GM18526 (cell line): Measurements from ENCODE around the gene SFT2D1.

Experiments
- POLR2A ChIP-seq: IDR thresholded peaks from 3 replicates; pipeline ENCODE4 v1.6.1; 2011; ENCODE audit not compliant: insufficient read length; ENCODE audit errors: extremely low read depth

SFT2D1 gene

DNA sequence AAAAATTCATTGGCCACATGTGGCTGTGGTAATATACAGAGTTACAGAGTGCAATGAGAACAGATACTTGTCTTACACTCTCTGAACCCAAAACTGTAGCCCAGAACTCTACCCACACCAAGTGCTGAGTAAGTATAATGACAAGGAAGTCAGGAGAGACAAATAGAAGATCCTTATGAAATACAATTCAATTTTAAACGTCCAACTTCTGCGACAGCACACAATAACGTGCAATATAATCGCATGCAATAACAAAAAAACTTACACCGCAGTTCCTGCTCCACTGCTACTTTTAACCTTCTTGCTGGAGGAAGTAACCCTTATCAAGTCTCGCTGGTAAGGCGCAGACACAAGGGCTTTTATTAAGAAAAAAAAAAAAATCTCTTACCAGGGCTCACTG, 881 bp downstream of the SFT2D1 start:
- no peak for TF ChIP-seq POLR2A

DNA sequence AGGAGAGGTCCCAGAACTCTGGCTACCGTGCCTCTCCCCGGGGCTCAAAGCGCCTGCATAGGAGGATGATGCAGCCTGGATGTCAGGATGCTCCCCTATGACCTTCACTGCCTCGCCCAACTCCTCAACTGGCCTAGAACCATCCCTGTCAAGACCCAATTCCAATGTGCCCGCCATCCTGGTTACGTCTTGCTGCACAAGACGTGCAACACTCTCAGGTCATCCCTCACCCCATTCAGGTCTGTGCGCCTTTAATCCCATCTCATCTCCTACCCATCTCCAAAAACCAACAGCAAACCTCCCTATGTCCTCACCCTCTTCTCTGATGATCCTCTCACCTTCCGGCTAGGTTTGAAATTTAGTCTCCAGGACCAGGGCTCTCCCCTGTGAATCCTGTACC, 3.5 kb downstream of the SFT2D1 start:
- TF ChIP-seq POLR2A: no peak

DNA sequence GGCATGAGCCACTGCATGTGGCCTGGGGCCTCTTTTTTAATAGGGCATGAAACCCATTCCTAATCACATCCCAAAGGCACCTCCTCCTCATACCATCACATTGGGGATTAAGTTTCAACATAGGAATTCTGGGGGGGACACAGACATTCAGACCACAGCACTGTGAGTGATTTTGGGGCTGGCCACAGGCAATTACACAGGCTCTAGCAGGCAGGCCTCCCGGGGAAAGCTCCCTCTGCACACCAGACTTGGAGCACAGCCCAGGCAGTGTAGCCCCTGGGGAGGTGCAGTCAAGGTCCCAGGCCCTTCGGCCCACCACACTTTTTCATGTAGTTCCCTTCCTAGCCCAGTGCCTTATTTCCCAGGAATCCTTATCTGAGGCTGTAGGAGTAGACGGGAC, 5.5 kb downstream of the SFT2D1 start:
- TF ChIP-seq POLR2A: no peak

DNA sequence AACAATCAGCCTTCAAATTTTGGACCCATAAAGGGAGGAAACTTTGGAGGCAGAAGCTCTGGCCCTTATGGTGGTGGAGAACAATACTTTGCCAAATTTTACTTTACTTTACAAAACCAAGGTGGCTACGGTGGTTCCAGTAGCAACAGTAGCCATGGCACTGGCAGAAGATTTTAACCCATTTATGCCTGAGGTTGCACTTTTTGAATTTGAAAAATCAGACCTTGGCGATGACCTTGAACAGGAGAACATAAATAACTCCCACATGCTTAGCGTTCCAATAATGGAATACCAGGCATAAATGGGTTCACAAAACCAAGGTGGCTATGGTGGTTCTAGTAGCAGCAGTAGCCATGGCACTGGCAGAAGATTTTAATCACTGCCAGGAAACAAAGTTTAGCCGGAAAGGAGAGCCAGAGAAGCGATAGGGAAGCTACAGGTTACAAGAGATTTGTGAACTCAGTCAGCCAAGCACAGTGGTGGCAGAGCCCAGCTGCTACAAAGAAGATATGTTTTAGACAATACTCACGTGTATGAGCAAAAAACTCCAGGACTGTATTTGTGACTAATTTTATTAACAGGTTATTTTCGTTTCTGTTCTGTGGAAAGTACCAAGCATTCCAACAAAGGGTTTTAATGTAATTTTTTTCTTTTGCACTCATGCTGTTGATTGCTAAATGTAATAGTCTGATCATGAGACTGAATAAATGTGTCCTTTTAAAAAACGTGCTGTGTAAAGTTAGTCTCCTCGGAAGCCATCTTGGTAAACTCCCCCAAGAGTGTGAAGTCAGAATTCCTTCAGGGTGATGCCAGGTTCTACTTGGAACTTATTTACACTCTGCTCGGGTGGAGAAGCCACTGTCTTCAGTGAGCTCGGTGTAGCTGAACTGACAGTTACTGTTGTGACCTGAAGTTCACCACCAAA, 6.7 kb downstream of the SFT2D1 start:
- no peak for TF ChIP-seq POLR2A

DNA sequence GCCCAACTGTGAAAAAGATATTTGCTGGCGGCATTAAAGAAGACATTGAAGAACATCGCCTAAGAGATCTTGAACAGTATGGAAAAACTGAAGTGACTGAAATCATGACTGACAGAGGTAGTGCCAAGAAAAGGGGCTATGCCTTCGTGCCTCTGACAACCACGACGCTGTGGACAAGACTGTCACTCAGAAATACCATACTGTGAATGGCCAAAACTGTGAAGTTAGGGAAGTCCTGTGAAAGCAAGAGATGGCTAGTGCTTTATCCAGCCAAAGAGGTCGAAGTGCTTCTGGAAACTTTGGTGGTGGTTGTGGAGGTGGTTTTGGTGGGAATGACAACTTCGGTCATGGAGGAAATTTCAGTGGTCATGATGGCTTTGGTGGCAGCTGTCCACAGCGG, 7.5 kb downstream of the SFT2D1 start:
- TF ChIP-seq POLR2A: no peak

DNA sequence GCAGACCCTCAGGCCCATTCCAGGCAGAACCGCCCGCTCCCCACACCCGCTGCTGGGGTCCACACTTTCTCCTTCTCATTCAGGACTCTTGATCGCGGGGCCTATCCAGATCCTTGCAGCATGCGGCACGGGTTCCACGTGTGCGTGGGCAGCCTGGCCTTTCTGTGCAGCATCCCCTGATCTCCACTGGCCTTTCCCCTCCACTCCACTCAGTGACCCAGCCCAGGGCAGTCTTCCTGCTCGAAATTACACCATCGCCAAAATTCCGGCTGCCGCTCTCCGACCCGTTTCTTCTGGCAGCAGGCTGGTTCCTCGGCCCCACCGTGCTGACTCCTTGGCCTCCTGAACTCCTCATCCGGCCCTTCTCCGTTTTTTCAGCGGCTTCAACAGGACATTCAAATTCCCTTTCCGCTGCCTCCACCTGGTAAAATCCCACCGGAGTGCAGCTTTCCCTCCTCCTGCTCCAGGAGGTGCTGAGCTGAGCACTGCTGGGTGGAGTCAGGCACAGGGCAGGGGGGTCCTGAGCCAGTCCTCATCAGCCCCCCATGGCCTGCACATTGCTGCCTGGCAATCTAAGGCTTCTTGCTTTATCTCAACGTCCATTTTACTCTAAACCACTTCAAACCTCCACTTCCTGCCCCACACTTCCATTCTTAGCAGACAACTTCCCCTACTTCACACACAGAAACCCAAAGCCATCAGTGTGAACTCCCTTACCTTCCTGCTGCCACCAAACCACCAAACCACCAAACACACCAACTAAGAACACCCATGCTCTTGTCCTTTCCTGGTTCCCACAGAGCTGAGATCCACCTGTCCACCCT, 9.0 kb downstream of the SFT2D1 start:
- no peak for TF ChIP-seq POLR2A

DNA sequence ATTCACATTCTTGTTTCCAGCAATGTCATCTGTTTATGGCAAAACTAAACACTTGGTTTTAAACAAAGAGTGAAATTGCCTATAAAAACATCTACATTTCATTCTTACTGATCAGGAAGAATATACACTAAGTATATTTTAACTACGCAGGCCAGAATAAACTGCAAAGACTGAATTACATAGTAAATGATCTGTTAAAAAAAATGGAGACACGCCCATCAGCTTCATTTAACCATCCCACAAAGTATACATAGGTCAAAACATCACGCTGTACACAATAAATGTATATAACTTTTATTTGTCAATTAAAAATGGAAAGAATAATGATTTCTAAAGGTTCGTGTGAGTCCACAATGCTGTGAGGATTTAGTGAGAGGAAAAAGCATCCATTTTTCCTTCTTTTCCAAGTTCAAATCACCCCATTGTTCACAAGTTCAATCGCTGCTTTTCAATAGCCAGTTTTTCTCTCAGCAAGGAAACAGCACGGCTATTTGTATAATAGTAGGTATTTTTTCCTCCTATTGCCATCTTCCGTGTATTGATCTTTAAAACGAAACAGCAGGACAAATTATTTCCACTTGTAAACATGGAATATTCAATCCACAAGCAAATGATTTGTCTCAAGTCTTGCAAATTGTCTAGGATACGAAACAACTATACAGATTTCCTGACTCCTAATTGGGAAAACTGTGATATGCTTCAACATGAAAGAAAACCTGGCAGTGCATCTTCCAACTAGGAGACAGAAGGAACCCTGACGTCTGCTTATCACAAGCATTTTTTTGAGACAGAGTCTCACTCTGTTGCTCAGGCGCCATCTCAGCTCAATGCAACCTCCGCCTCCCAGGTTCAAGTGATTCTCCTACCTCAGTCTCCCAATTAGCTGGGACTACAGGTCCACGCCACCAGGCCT, 10.6 kb downstream of the SFT2D1 start:
- TF ChIP-seq POLR2A: no peak

DNA sequence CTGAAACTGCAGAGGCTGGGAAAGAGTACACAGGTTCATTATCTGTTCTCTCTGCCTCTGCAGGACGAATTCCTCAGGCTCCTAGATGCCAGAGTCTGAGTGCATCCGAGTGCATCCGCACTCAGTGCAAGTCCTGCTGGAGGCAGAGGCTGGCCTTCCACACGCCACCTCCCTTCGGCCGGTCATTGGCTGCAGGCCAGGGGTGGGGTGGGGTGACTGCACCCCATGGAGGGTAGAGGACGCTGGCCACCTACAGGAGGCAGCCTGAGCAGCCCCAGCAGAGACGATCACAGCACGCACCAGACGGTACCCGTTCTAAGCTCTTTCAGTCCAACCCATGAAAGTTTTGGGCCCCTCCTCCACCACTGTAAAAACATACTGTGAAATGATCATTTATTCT, 11.7 kb downstream of the SFT2D1 start:
- no peak for TF ChIP-seq POLR2A

DNA sequence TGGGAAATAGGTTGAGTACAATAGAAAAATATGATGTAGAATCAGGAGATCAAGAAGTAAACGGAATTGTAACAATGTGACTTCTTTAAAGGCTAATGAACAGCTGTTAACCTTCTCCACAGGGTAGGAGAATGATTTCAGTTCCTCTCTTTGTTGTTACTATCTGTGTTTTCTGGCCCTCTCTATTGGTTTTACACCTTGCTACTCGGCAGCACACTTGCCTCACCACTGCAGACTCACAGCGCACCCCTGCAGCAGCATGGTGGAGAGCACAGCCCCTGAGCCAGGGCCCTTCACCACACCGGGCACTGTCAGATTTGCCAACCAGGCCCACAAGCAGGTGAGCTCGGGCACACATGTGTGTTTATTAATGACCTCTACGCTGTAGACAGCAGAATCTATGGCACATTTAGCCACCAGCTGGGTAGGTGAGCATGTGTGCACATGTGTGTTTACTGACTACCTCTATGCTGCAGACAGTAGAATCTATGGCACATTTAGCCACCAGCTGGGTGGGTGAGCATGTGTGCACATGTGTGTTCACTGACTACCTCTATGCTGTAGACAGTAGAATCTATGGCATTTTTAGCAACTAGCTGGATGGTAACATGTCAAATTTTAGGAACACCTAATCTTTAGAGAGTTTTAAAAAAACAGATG, 16.8 kb downstream of the SFT2D1 start:
- TF ChIP-seq POLR2A: no peak

DNA sequence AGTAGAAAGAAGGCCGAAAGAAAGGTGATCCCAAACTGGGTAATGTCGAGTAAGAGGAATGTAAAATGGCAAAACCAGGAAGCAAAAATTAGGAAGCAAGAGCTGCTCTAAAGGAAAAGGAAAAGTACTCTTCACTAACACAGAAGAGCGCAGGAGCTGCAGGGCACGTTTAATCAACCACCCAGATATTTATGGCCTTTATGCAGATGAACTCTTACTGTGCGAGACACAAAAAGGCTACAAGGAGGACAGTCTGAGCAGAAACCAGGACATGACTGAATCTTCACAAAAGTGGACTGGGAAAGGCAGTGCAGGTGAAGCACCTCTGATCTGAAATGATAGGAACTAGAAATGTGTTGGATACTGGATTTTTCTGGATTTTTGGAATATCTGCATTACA, 18.9 kb downstream of the SFT2D1 start:
- no peak for TF ChIP-seq POLR2A

DNA sequence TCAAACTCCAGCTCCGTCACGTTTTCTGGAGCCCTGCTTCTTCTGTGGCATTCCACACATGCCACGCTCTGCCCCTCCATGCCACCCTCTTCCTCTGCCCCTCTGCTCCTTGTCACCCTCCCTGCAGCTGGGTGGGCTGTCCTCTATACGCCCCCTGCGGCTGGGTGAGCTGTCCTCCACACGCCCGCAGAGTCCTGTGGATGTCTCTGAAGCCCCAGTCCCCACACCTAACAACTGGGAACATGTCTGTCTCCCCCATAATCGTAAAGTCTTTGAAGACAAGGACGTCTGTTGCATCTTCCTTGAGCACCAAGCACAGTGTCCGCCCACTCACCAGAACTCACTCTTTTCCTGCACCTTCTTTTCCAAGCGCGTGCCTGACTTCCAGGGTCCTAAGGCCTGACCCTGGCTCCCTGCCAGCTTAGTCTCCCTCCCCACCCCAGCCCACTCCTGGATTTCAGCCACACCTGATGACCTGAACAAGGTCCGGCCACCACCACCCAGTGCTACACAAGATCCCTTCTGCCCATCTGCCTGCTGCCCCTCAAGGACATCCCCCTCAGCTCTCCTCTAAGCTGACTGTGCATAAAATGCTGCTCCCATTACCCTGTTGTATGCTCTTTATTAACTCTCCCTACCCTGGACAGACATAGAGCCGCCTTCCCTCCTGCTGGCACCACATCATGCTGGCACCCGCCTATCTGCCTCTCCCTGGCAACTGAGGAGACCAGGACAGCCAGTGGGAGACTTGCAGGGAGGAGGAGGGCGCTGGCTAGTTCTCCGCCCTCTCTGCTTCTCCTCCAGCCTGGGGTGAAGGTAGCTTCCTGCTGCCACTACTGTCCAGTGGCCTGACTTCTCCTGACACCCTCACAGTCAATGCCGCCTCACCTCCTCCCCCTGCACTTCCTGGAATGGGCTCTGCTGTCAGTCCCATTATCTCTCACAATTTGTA, 23.4 kb downstream of the SFT2D1 start:
- no peak for TF ChIP-seq POLR2A

DNA sequence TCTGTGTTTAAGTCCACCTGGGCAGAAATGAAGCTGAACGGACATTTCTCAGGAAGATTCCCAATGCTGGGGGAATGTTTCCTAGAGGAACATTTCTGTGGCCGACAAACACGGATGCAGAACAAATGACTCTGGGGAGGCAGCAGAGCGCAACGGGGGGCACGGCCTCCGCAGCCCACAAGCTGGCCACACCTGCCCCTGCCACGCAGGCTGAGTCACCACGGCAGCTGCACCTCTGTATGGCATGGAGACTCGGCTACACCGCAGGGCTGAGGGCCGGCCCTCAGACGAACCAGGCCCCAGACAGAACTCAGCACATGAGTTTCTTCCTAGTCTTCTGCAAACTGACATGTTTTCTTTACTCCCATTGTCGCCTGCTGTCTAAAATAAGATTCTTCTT, 24.1 kb downstream of the SFT2D1 start:
- TF ChIP-seq POLR2A: no peak
